Measurements from ENCODE around the gene ZNF587B.
"Not testable (repeated sequence)": the region's sequence is repeated elsewhere in the genome, so short reads cannot be mapped to it uniquely, and the experiment has no call there.

Gene ZNF587B

GRCh38 chr19:57872450-57872849, 42.4 kb downstream of the ZNF587B start:
- DNase-seq, result no peak

GRCh38 chr19:57873883-57874799, 44.0 kb downstream of the ZNF587B start:
- DNase-seq, result not testable (repeated sequence)

GRCh38 chr19:57886046-57886445, 55.9 kb downstream of the ZNF587B start:
- no peak for DNase-seq

GRCh38 chr19:57887195-57887941, 57.3 kb downstream of the ZNF587B start:
- DNase-seq, result no peak

GRCh38 chr19:57888107-57888559, 58.0 kb downstream of the ZNF587B start:
- peak in 1 of 4 experiments; percentile 2 for DNase-seq

- DNase-seq, result peak; percentile 87 to 90 (median 88)
Observed at GRCh38 chr19:57888560-57889231, 58.6 kb downstream of the ZNF587B start, which contains the start of gene ZNF814. Gene ZNF814, minus strand, starts transcription at chr19:57889037. Its CDS starts 235 bp downstream, at chr19:57888802.

- not testable (repeated sequence) for DNase-seq
Observed at GRCh38 chr19:57890706-57891105, 60.6 kb downstream of the ZNF587B start.
